RKO (cell line): ENCODE measurements around the gene NIPSNAP3A.
"Not testable (repeated sequence)": the region's sequence is repeated elsewhere in the genome, so short reads cannot be mapped to it uniquely, and the experiment has no call there.

Source experiments
- DNase-seq: peaks from one replicate; pipeline ENCODE4 v3.0.0-alpha.2; 2016; ENCODE audit warnings: low spot score

NIPSNAP3A gene

GRCh38 chr9:104747565-104748358 lies at the start of gene NIPSNAP3A:
Gene NIPSNAP3A, plus strand, starts transcription at chr9:104747683. Its CDS starts 110 bp downstream, at chr9:104747793.
- peak; percentile 86 for DNase-seq

- DNase-seq, result no peak
Observed at GRCh38 chr9:104700306-104700705, 47.2 kb upstream of the NIPSNAP3A start.

- DNase-seq, result not testable (repeated sequence)
Observed at GRCh38 chr9:104708737-104709136, 38.7 kb upstream of the NIPSNAP3A start.

- DNase-seq, result no peak
Observed at GRCh38 chr9:104711604-104712003, 35.9 kb upstream of the NIPSNAP3A start.

GRCh38 chr9:104725014-104725413 lies 22.5 kb upstream of the NIPSNAP3A start:
- DNase-seq, result no peak

- no peak for DNase-seq
Observed at GRCh38 chr9:104738452-104738851, 9.0 kb upstream of the NIPSNAP3A start.

GRCh38 chr9:104740621-104741020 lies 6.9 kb upstream of the NIPSNAP3A start:
- peak; percentile 59 for DNase-seq

- DNase-seq, result peak; percentile 87
Observed at GRCh38 chr9:104743376-104743985, 4.0 kb upstream of the NIPSNAP3A start.

GRCh38 chr9:104745852-104746251 lies 1.6 kb upstream of the NIPSNAP3A start:
- no peak for DNase-seq

GRCh38 chr9:104746285-104746684 lies 1.2 kb upstream of the NIPSNAP3A start:
- no peak for DNase-seq

GRCh38 chr9:104746798-104747197 lies 685 bp upstream of the NIPSNAP3A start:
- peak; percentile 36 for DNase-seq

- no peak for DNase-seq
Observed at GRCh38 chr9:104747245-104747564, 278 bp upstream of the NIPSNAP3A start.

GRCh38 chr9:104748359-104749031 lies 1.0 kb downstream of the NIPSNAP3A start:
- DNase-seq, result peak; percentile 55

GRCh38 chr9:104750185-104750767 lies 2.8 kb downstream of the NIPSNAP3A start:
- DNase-seq, result no peak

- no peak for DNase-seq
Observed at GRCh38 chr9:104758974-104759373, 11.5 kb downstream of the NIPSNAP3A start.

GRCh38 chr9:104765138-104765537 lies 17.7 kb downstream of the NIPSNAP3A start:
- no peak for DNase-seq

GRCh38 chr9:104766025-104766424 lies 18.5 kb downstream of the NIPSNAP3A start:
- DNase-seq, result no peak

GRCh38 chr9:104767507-104767906 lies 20.0 kb downstream of the NIPSNAP3A start:
- DNase-seq, result no peak

- not testable (repeated sequence) for DNase-seq
Observed at GRCh38 chr9:104769029-104769428, 21.5 kb downstream of the NIPSNAP3A start.

GRCh38 chr9:104769655-104770054 lies 22.2 kb downstream of the NIPSNAP3A start:
- no peak for DNase-seq

GRCh38 chr9:104772714-104773510 lies 25.4 kb downstream of the NIPSNAP3A start:
- DNase-seq, result no peak

- DNase-seq, result no peak
Observed at GRCh38 chr9:104774132-104774531, 26.6 kb downstream of the NIPSNAP3A start.
